Measurements from ENCODE around the gene RHOT2. TPM values are rescaled to one million over a fixed set of nuclear protein-coding genes. Genes with fewer than 3 reads are reported as not detected.
A peak's percentile ranks its signal among the peaks of the same experiment; 100 is the strongest.

Gene RHOT2
- polyA plus RNA-seq, 1 donor = 105 TPM

- DNase-seq = no peak
- Histone ChIP-seq H3K36me3 (ENCODE audit: control insufficient read depth, insufficient read depth, low read length) (peaks cover 38% of the 10 kb centered on the region), H3K9me3 (ENCODE audit: control insufficient read depth, low read depth, low read length) (peaks cover 6% of the 10 kb centered on the region), H3K27ac (ENCODE audit: low read length) (no peak overlapping the region), H3K4me1 (ENCODE audit: control insufficient read depth, insufficient read depth, low read length) (peaks cover 19% of the 10 kb centered on the region), H3K27me3 (ENCODE audit: control insufficient read depth, insufficient read depth, low read length) (peaks cover 3% of the 10 kb centered on the region), H3K4me3 (ENCODE audit: low read length) (no peak overlapping the region)
- WGBS (ENCODE audit: insufficient coverage, low lambda C conversion rate) = no CpG with 5 or more reads among the region's 29 CpGs
Measured at GRCh38 chr16:626787-627453, 41.0 kb upstream of the RHOT2 start.

DNA sequence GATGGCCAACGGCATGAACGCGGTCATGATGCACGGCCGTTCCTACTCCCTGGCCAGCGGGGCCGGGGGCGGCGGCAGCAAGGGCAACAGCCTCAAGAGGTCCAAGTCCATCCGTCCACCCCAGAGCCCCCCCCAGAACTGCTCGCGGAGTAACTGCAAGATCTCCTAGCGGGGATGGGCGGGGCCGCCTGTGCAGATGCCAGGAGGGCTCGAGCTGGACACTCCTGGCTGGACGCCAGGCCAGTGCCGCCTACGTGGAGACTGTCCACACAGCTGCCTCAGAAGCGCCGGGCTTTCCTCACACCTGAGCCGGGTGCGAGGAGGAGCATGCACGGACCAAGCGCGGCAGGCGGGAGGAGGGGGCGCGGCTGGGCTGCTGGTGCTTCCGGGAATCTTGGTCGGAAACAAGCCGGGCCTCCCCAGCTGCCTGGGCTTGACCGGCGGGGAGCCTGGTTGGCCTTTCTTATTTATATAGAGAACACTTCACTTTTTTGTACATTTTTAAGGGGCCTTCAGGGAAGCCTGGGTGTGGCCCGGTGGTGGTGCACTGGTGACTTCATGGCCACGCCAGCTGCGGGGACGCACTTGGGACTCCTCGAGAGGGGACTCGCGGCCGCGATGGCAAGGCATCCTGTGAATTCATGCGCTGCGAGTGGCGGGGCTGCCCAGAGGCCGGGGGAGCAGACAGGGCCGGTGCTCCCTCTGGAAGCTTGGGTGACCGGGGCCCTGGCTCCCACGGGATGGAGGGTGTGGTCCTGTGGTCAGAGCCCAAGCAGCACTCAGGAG is 40.3 kb upstream of the RHOT2 start:
- no peak overlapping the region for H3K27ac ChIP-seq (ENCODE audit: low read length)
- no peak for DNase-seq
- H3K9me3 ChIP-seq (ENCODE audit: control insufficient read depth, low read depth, low read length) = peaks cover 8% of the 10 kb centered on the region
- WGBS (ENCODE audit: insufficient coverage, low lambda C conversion rate) = no CpG with 5 or more reads among the region's 50 CpGs
- H3K27me3 ChIP-seq (ENCODE audit: control insufficient read depth, insufficient read depth, low read length) = peaks cover 3% of the 10 kb centered on the region
- peaks cover 19% of the 10 kb centered on the region for H3K4me1 ChIP-seq (ENCODE audit: control insufficient read depth, insufficient read depth, low read length)
- H3K36me3 ChIP-seq (ENCODE audit: control insufficient read depth, insufficient read depth, low read length) = peaks cover 36% of the 10 kb centered on the region
- H3K4me3 ChIP-seq (ENCODE audit: low read length) = no peak overlapping the region

GRCh38 chr16:628321-629061 is 39.4 kb upstream of the RHOT2 start:
- no peak for DNase-seq
- Histone ChIP-seq H3K4me1 (ENCODE audit: control insufficient read depth, insufficient read depth, low read length) (peaks cover 19% of the 10 kb centered on the region), H3K27ac (ENCODE audit: low read length) (no peak overlapping the region), H3K4me3 (ENCODE audit: low read length) (no peak overlapping the region), H3K9me3 (ENCODE audit: control insufficient read depth, low read depth, low read length) (peaks cover 8% of the 10 kb centered on the region), H3K27me3 (ENCODE audit: control insufficient read depth, insufficient read depth, low read length) (peaks cover 3% of the 10 kb centered on the region), H3K36me3 (ENCODE audit: control insufficient read depth, insufficient read depth, low read length) (peaks cover 36% of the 10 kb centered on the region)
- WGBS (ENCODE audit: insufficient coverage, low lambda C conversion rate) = no CpG with 5 or more reads among the region's 33 CpGs

DNA sequence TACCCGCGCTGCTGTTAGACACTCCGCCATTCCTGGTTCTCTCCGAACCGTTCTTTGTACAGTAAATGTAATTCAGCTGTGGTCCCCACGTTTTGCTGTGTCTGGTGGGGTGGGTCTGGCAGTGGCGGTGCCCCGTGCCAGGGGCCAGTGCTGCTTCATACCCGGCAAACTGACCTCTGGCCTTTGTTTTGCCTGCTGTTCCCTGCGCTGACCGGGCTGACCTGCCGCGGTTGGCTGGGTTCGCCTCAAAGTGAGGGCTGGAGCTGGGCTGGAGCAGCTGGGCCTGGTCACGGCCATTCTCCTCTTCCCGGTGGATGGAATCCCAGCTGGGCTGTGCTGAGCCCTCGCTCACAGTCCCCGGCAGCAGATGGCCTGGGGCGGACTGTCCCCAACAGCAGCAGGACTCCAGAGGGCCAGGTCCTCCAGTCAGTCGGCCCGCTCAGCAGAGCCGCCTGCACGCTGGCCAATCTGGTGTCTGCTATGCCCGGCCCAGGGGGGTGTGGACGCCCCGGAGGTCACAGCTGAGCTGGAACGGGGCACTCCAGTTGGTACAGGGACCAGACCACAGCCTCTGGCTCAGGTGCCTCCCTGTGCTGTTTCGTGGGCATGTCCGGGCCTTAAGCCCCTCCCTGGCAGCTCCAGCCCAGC is 38.6 kb upstream of the RHOT2 start:
- Histone ChIP-seq H3K36me3 (ENCODE audit: control insufficient read depth, insufficient read depth, low read length) (peaks cover 43% of the 10 kb centered on the region), H3K4me3 (ENCODE audit: low read length) (no peak overlapping the region), H3K4me1 (ENCODE audit: control insufficient read depth, insufficient read depth, low read length) (peaks cover 19% of the 10 kb centered on the region), H3K27ac (ENCODE audit: low read length) (no peak overlapping the region), H3K9me3 (ENCODE audit: control insufficient read depth, low read depth, low read length) (peaks cover 8% of the 10 kb centered on the region), H3K27me3 (ENCODE audit: control insufficient read depth, insufficient read depth, low read length) (peaks cover 3% of the 10 kb centered on the region)
- DNase-seq = no peak
- no CpG with 5 or more reads among the region's 29 CpGs for WGBS (ENCODE audit: insufficient coverage, low lambda C conversion rate)

DNA sequence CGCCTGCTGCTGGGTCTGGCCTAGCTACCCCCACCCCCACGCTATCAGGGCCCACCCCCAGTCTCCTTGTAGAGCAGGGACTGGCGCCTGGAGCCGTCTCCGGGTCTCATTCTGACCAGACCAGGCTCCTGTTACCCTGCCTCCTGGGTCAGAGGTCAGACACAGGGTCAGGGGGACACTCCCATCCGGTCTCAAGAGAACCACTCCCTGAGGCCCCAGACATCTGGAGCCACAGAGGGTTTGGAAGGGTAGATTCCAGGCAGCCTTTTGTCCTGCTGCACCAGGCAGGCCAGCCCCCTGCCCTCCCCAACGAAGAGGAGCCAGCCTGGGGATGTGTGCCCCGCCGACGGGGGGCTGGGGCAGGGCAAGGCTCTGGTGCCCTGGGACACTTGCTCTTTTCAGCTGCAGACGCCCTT is 38.1 kb upstream of the RHOT2 start:
- DNase-seq = no peak
- peaks cover 3% of the 10 kb centered on the region for H3K27me3 ChIP-seq (ENCODE audit: control insufficient read depth, insufficient read depth, low read length)
- H3K9me3 ChIP-seq (ENCODE audit: control insufficient read depth, low read depth, low read length) = peaks cover 8% of the 10 kb centered on the region
- H3K4me3 ChIP-seq (ENCODE audit: low read length) = no peak overlapping the region
- no CpG with 5 or more reads among the region's 11 CpGs for WGBS (ENCODE audit: insufficient coverage, low lambda C conversion rate)
- H3K36me3 ChIP-seq (ENCODE audit: control insufficient read depth, insufficient read depth, low read length) = peaks cover 44% of the 10 kb centered on the region
- peaks cover 19% of the 10 kb centered on the region for H3K4me1 ChIP-seq (ENCODE audit: control insufficient read depth, insufficient read depth, low read length)
- H3K27ac ChIP-seq (ENCODE audit: low read length) = no peak overlapping the region

GRCh38 chr16:630249-630814 is 37.6 kb upstream of the RHOT2 start:
- Histone ChIP-seq H3K27me3 (ENCODE audit: control insufficient read depth, insufficient read depth, low read length) (peaks cover 3% of the 10 kb centered on the region), H3K9me3 (ENCODE audit: control insufficient read depth, low read depth, low read length) (peaks cover 8% of the 10 kb centered on the region), H3K27ac (ENCODE audit: low read length) (no peak overlapping the region), H3K4me1 (ENCODE audit: control insufficient read depth, insufficient read depth, low read length) (peaks cover 20% of the 10 kb centered on the region), H3K36me3 (ENCODE audit: control insufficient read depth, insufficient read depth, low read length) (peaks cover 42% of the 10 kb centered on the region), H3K4me3 (ENCODE audit: low read length) (no peak overlapping the region)
- no peak for DNase-seq
- WGBS (ENCODE audit: insufficient coverage, low lambda C conversion rate) = no CpG with 5 or more reads among the region's 29 CpGs

- H3K4me3 ChIP-seq (ENCODE audit: low read length) = no peak within 1 kb of the TSS
- H3K9me3 ChIP-seq (ENCODE audit: control insufficient read depth, low read depth, low read length) = peaks cover 7% of the 10 kb centered on the region
- peaks cover 22% of the 10 kb centered on the region for H3K4me1 ChIP-seq (ENCODE audit: control insufficient read depth, insufficient read depth, low read length)
- H3K36me3 ChIP-seq (ENCODE audit: control insufficient read depth, insufficient read depth, low read length) = peaks cover 36% of the 10 kb centered on the region
- peaks cover 3% of the 10 kb centered on the region for H3K27me3 ChIP-seq (ENCODE audit: control insufficient read depth, insufficient read depth, low read length)
- no peak within 1 kb of the TSS for H3K27ac ChIP-seq (ENCODE audit: low read length)
- no CpG with 5 or more reads among the region's 23 CpGs for WGBS (ENCODE audit: insufficient coverage, low lambda C conversion rate)
- DNase-seq = peak in 1 of 2 donors; percentile 44
Measured at GRCh38 chr16:630815-631405, 37.0 kb upstream of the RHOT2 start, which contains the start of gene WFIKKN1. Gene WFIKKN1, plus strand, starts transcription at chr16:630985. Its CDS starts 269 bp downstream, at chr16:631254.

GRCh38 chr16:631808-632358 is 36.0 kb upstream of the RHOT2 start:
- Histone ChIP-seq H3K9me3 (ENCODE audit: control insufficient read depth, low read depth, low read length) (peaks cover 3% of the 10 kb centered on the region), H3K36me3 (ENCODE audit: control insufficient read depth, insufficient read depth, low read length) (peaks cover 30% of the 10 kb centered on the region), H3K27ac (ENCODE audit: low read length) (no peak overlapping the region), H3K27me3 (ENCODE audit: control insufficient read depth, insufficient read depth, low read length) (peaks cover 3% of the 10 kb centered on the region), H3K4me1 (ENCODE audit: control insufficient read depth, insufficient read depth, low read length) (peaks cover 22% of the 10 kb centered on the region), H3K4me3 (ENCODE audit: low read length) (no peak overlapping the region)
- DNase-seq = no peak
- WGBS (ENCODE audit: insufficient coverage, low lambda C conversion rate) = 9% methylated on average over 2 of the region's 9 CpGs

DNA sequence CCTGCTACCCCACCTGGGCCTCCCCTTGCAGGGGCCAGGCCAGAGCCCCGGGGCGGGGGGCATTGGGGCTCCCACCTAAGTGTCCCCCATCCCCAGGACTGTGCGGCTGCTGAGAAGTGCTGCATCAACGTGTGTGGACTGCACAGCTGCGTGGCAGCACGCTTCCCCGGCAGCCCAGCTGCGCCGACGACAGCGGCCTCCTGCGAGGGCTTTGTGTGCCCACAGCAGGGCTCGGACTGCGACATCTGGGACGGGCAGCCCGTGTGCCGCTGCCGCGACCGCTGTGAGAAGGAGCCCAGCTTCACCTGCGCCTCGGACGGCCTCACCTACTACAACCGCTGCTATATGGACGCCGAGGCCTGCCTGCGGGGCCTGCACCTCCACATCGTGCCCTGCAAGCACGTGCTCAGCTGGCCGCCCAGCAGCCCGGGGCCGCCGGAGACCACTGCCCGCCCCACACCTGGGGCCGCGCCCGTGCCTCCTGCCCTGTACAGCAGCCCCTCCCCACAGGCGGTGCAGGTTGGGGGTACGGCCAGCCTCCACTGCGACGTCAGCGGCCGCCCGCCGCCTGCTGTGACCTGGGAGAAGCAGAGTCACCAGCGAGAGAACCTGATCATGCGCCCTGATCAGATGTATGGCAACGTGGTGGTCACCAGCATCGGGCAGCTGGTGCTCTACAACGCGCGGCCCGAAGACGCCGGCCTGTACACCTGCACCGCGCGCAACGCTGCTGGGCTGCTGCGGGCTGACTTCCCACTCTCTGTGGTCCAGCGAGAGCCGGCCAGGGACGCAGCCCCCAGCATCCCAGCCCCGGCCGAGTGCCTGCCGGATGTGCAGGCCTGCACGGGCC is 35.2 kb upstream of the RHOT2 start:
- H3K27ac ChIP-seq (ENCODE audit: low read length) = no peak overlapping the region
- H3K36me3 ChIP-seq (ENCODE audit: control insufficient read depth, insufficient read depth, low read length) = peaks cover 22% of the 10 kb centered on the region
- no peak overlapping the region for H3K4me3 ChIP-seq (ENCODE audit: low read length)
- WGBS (ENCODE audit: insufficient coverage, low lambda C conversion rate) = no CpG with 5 or more reads among the region's 67 CpGs
- peaks cover 28% of the 10 kb centered on the region for H3K4me1 ChIP-seq (ENCODE audit: control insufficient read depth, insufficient read depth, low read length)
- H3K27me3 ChIP-seq (ENCODE audit: control insufficient read depth, insufficient read depth, low read length) = peaks cover 3% of the 10 kb centered on the region
- H3K9me3 ChIP-seq (ENCODE audit: control insufficient read depth, low read depth, low read length) = peaks cover 3% of the 10 kb centered on the region
- no peak for DNase-seq
